Keratinocyte (primary cell): ENCODE results near the gene KLHL36. TPM values are rescaled to one million over a fixed set of nuclear protein-coding genes. Genes with fewer than 3 reads are reported as not detected.

Experiments
- DNase-seq: peaks from one replicate; pipeline ENCODE4 v3.0.0-alpha.2; 2011; ENCODE audit warnings: low read depth, missing footprints, low spot score
- FAIRE-seq: peaks from 2 replicates; lab custom pipeline; 2011; peaks lifted over from hg19 to GRCh38; lab: Jason Lieb, UNC
- H2AFZ ChIP-seq: 2 replicates; pipeline ENCODE4 v1.6.0; 2012; ENCODE audit warnings: low read length, control low read depth, inconsistent platforms; ENCODE audit not compliant: control insufficient read depth
- H3K27ac ChIP-seq: 2 replicates; pipeline ENCODE4 v1.5.1; 2011; ENCODE audit warnings: low read length; ENCODE audit not compliant: control insufficient read depth, insufficient read depth
- H3K27me3 ChIP-seq: 3 replicates; pipeline ENCODE4 v1.6.0; 2011; ENCODE audit warnings: low read length; ENCODE audit not compliant: control insufficient read depth, insufficient read depth; ENCODE audit errors: extremely low read depth
- H3K36me3 ChIP-seq, 2 experiments: 2 replicates in 1 of 2; 3 replicates in 1 of 2; pipeline ENCODE4 v1.5.1; 2011; ENCODE audit warnings: low read length in 2 of 2, mild to moderate bottlenecking in 1 of 2; ENCODE audit not compliant: control insufficient read depth in 2 of 2, insufficient read depth in 2 of 2; ENCODE audit errors: extremely low read depth in 1 of 2
- H3K4me1 ChIP-seq: 3 replicates; pipeline ENCODE4 v1.5.1; 2011; ENCODE audit warnings: low read length; ENCODE audit not compliant: control insufficient read depth, insufficient read depth; ENCODE audit errors: extremely low read depth
- H3K4me2 ChIP-seq: 3 replicates; pipeline ENCODE4 v1.6.0; 2011; ENCODE audit warnings: low read depth, low read length; ENCODE audit not compliant: control insufficient read depth, insufficient read depth; ENCODE audit errors: extremely low read depth
- H3K4me3 ChIP-seq, 3 experiments: fragments of 200-600 bp in 1 of 3; sonication (generic) in 1 of 3; 2 replicates in 2 of 3; 3 replicates in 1 of 3; pipeline ENCODE4 v1.5.1; 2011 to 2016; ENCODE audit warnings: low read length in 3 of 3, mild to moderate bottlenecking in 3 of 3, control low read depth in 2 of 3, inconsistent platforms in 1 of 3, low read depth in 1 of 3, mixed read lengths in 1 of 3, mixed run types in 1 of 3, moderate library complexity in 1 of 3; ENCODE audit not compliant: control insufficient read depth in 2 of 3, insufficient read depth in 2 of 3; ENCODE audit errors: extremely low read depth in 1 of 3
- H3K79me2 ChIP-seq: 2 replicates; pipeline ENCODE4 v1.6.0; 2012; ENCODE audit warnings: low read length; ENCODE audit not compliant: control insufficient read depth, insufficient read depth
- H3K9ac ChIP-seq: 3 replicates; pipeline ENCODE4 v1.6.0; 2011; ENCODE audit warnings: low read length; ENCODE audit not compliant: control insufficient read depth, insufficient read depth; ENCODE audit errors: extremely low read depth
- H3K9me1 ChIP-seq: 3 replicates; pipeline ENCODE4 v1.6.0; 2011; ENCODE audit warnings: low read length; ENCODE audit not compliant: control insufficient read depth, insufficient read depth; ENCODE audit errors: extremely low read depth
- H3K9me3 ChIP-seq: 2 replicates; pipeline ENCODE4 v1.5.1; 2012; ENCODE audit warnings: low read depth, low read length; ENCODE audit not compliant: control insufficient read depth
- H4K20me1 ChIP-seq: 3 replicates; pipeline ENCODE4 v1.6.0; 2011; ENCODE audit warnings: low read length; ENCODE audit not compliant: control insufficient read depth, insufficient read depth; ENCODE audit errors: extremely low read depth
- EZH2 ChIP-seq: IDR thresholded peaks from one replicate; pipeline ENCODE4 v1.6.1; 2012; ENCODE audit warnings: inconsistent platforms, mild to moderate bottlenecking, low read length, moderate library complexity
- dilution Hi-C: fragments of 300-500 bp; cut with MboI; formaldehyde crosslinking; loops from one replicate; pipeline ENCODE4 v1.7.0; 2020; ENCODE audit warnings: low sequenced_read_pairs; ENCODE audit not compliant: extremely low pct_ligation_motif_present
- polyA plus RNA-seq, 5 experiments: library from polyadenylated mRNA; depleted of rRNA in 3 of 5; stranded (reverse) in 3 of 5; stranded (forward) in 1 of 5; unstranded in 1 of 5; fragments of >200 nt; gene quantifications; 1 replicate in 1 of 5; 2 replicates in 3 of 5; 3 replicates in 1 of 5; pipeline versions ENCODE4 v1.2.1 to v1.2.3, GENCODE V29; 2011 to 2012; ENCODE audit warnings: missing spikeins in 2 of 5, low read depth in 1 of 5, low replicate concordance in 1 of 5
- TF ChIP-seq, protein P1 (sequence below), 3 experiments: IDR thresholded peaks in 1 of 3; conservative IDR thresholded peaks in 1 of 3; optimal IDR thresholded peaks in 1 of 3; 2 replicates in 2 of 3; 3 replicates in 1 of 3; pipeline versions ENCODE3 to v1.5.1; 2011; ENCODE audit warnings: low read length in 3 of 3, mild to moderate bottlenecking in 3 of 3, moderate library complexity in 2 of 3, control low read depth in 1 of 3, inconsistent platforms in 1 of 3; ENCODE audit not compliant: insufficient read depth in 2 of 3; ENCODE audit errors: extremely low read depth in 1 of 3

KLHL36 gene
- polyA plus RNA-seq, 1 donor (not counting 4 experiments of a cell fraction or from before 2014, with no cell fraction given) = 27.5 TPM

DNA sequence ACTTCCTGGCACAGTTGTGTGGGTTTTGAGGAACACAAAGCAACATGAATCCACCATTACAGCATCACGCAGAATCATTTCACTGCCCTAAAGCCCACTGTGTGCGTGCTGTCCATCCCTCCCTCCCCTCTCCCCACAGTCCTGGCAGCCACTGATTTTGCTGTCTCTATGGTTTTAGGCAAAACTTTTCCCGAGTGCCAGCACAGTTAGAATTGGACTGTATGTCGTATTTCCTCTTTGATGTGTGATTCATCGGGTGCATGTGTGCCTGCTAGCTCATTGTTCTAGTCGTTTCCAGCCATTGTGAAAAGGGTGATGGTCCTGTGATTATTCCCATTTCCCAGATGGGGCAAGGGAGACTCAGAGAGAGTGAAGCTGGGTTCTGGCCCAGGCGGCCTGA, 12.7 kb downstream of the KLHL36 start:
- no peak for TF ChIP-seq EZH2
- TF ChIP-seq, protein P1, sequence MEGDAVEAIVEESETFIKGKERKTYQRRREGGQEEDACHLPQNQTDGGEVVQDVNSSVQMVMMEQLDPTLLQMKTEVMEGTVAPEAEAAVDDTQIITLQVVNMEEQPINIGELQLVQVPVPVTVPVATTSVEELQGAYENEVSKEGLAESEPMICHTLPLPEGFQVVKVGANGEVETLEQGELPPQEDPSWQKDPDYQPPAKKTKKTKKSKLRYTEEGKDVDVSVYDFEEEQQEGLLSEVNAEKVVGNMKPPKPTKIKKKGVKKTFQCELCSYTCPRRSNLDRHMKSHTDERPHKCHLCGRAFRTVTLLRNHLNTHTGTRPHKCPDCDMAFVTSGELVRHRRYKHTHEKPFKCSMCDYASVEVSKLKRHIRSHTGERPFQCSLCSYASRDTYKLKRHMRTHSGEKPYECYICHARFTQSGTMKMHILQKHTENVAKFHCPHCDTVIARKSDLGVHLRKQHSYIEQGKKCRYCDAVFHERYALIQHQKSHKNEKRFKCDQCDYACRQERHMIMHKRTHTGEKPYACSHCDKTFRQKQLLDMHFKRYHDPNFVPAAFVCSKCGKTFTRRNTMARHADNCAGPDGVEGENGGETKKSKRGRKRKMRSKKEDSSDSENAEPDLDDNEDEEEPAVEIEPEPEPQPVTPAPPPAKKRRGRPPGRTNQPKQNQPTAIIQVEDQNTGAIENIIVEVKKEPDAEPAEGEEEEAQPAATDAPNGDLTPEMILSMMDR (optimal IDR thresholded peaks at IDR 0.05 in 1 of 3, IDR thresholded peaks at IDR 0.05 in 1 of 3, conservative IDR thresholded peaks at IDR 0.05 in 1 of 3; ENCODE audit: extremely low read depth in 1 of 3, insufficient read depth in 2 of 3, low read length in 3 of 3) = no peak
- no peaks in the 10 kb centered on the region for H3K4me1 ChIP-seq
- peaks cover 13% of the 10 kb centered on the region for H3K79me2 ChIP-seq
- no peak overlapping the region for H3K4me2 ChIP-seq
- no peaks in the 10 kb centered on the region for H3K9me1 ChIP-seq
- no peaks in the 10 kb centered on the region for H3K27me3 ChIP-seq
- H2AFZ ChIP-seq = no peak overlapping the region
- no peak overlapping the region for H3K4me3 ChIP-seq
- FAIRE-seq = no peak
- no peak overlapping the region for H3K9ac ChIP-seq
- DNase-seq = no peak
- H3K27ac ChIP-seq = no peak overlapping the region
- dilution Hi-C loops = no loop called here
- H4K20me1 ChIP-seq = no peaks in the 10 kb centered on the region
- H3K9me3 ChIP-seq = no peaks in the 10 kb centered on the region
- peaks cover 47 to 56% of the 10 kb centered on the region in 2 experiments for H3K36me3 ChIP-seq

DNA sequence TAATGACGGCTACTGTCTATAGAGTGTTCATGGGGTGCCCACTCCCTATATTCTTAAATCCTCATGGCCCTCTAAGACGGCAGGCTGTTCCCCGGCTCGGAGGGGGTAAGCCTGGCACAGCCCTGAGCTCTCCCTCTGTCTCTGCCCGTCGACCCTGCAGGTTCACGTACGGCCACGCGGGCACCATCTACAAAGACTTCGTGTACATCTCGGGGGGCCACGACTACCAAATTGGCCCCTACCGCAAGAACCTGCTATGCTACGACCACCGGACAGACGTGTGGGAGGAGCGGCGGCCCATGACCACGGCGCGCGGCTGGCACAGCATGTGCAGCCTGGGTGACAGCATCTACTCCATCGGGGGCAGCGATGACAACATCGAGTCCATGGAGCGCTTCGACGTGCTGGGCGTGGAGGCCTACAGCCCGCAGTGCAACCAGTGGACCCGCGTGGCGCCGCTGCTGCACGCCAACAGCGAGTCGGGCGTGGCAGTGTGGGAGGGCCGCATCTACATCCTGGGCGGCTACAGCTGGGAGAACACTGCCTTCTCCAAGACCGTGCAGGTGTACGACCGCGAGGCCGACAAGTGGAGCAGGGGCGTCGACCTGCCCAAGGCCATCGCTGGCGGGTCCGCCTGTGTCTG, 13.2 kb downstream of the KLHL36 start:
- H3K27ac ChIP-seq = no peak overlapping the region
- no peaks in the 10 kb centered on the region for H4K20me1 ChIP-seq
- peaks cover 51 to 56% of the 10 kb centered on the region in 2 experiments for H3K36me3 ChIP-seq
- no peak overlapping the region for H3K9ac ChIP-seq
- no peak for TF ChIP-seq EZH2
- TF ChIP-seq, protein P1 (optimal IDR thresholded peaks at IDR 0.05 in 1 of 3, IDR thresholded peaks at IDR 0.05 in 1 of 3, conservative IDR thresholded peaks at IDR 0.05 in 1 of 3; ENCODE audit: extremely low read depth in 1 of 3, insufficient read depth in 2 of 3, low read length in 3 of 3) = no peak
- H3K9me3 ChIP-seq = no peaks in the 10 kb centered on the region
- DNase-seq (no peak), FAIRE-seq (no peak)
- no peak overlapping the region for H2AFZ ChIP-seq
- no peaks in the 10 kb centered on the region for H3K4me1 ChIP-seq
- no peaks in the 10 kb centered on the region for H3K27me3 ChIP-seq
- peaks cover 13% of the 10 kb centered on the region for H3K79me2 ChIP-seq
- dilution Hi-C loops = no loop called here
- no peaks in the 10 kb centered on the region for H3K9me1 ChIP-seq
- no peak overlapping the region for H3K4me2 ChIP-seq
- no peak overlapping the region for H3K4me3 ChIP-seq
